Spleen (tissue), 13 donors: ENCODE results near the gene FGG. TPM values are rescaled to one million over a fixed set of nuclear protein-coding genes. Genes with fewer than 3 reads are reported as not detected.

Source experiments
- DNase-seq: peaks from one replicate; pipeline ENCODE4 v3.0.0-alpha.2; 2020
- H3K27ac ChIP-seq, 8 donors: fragments of 200-600 bp; sonication (generic) in 7 of 8; 1 replicate in 4 of 8; 2 replicates in 4 of 8; pipeline versions ENCODE4 v1.5.0 to v1.8.0; 2016 to 2021; ENCODE audit warnings: inconsistent platforms in 4 of 8, mild to moderate bottlenecking in 4 of 8, moderate library complexity in 1 of 8
- H3K27me3 ChIP-seq, 7 donors: fragments of 200-600 bp; sonication (generic) in 6 of 7; replicated peaks in 1 of 7; 1 replicate in 4 of 7; 2 replicates in 3 of 7; pipeline versions ENCODE4 v1.5.0 to v1.8.0; 2016 to 2021; ENCODE audit warnings: inconsistent platforms in 3 of 7, mild to moderate bottlenecking in 1 of 7
- H3K36me3 ChIP-seq, 6 donors: fragments of 200-600 bp; sonication (generic) in 5 of 6; 1 replicate in 4 of 6; 2 replicates in 2 of 6; pipeline versions ENCODE4 v1.5.0 to v1.8.0; 2016 to 2021; ENCODE audit warnings: inconsistent platforms in 2 of 6
- H3K4me1 ChIP-seq, 6 donors: fragments of 200-600 bp; sonication (generic) in 5 of 6; 1 replicate in 3 of 6; 2 replicates in 3 of 6; pipeline versions ENCODE4 v1.5.0 to v1.8.0; 2016 to 2021; ENCODE audit warnings: inconsistent platforms in 3 of 6
- H3K4me3 ChIP-seq, 8 donors: fragments of 200-600 bp; sonication (generic) in 7 of 8; 1 replicate in 4 of 8; 2 replicates in 4 of 8; pipeline versions ENCODE4 v1.5.0 to v1.8.0; 2016 to 2021; ENCODE audit warnings: inconsistent platforms in 4 of 8, mild to moderate bottlenecking in 4 of 8, moderate library complexity in 2 of 8
- H3K9me3 ChIP-seq, 8 donors: fragments of 200-600 bp; sonication (generic) in 7 of 8; 1 replicate in 4 of 8; 2 replicates in 4 of 8; pipeline versions ENCODE4 v1.5.0 to v1.8.0; 2016 to 2021; ENCODE audit warnings: inconsistent platforms in 4 of 8
- CTCF ChIP-seq, 11 experiments: fragments of 200-600 bp in 7 of 11; fragments of 450-650 bp in 4 of 11; sonication (generic) in 4 of 11; IDR thresholded peaks in 8 of 11; conservative IDR thresholded peaks in 3 of 11; 1 replicate in 7 of 11; 2 replicates in 4 of 11; pipeline versions ENCODE4 v1.4.0 to v1.8.0; 2016 to 2021; ENCODE audit warnings: antibody characterized with exemption in 11 of 11, inconsistent platforms in 4 of 11, mild to moderate bottlenecking in 1 of 11
- POLR2A ChIP-seq, 3 donors: fragments of 450-650 bp; IDR thresholded peaks; one replicate each; pipeline ENCODE4 v1.5.1; 2017; ENCODE audit warnings: antibody characterized with exemption in 3 of 3, mild to moderate bottlenecking in 1 of 3
- POLR2AphosphoS5 ChIP-seq, 3 donors: sonication (generic); formaldehyde crosslinking; IDR thresholded peaks; one replicate each; pipeline ENCODE4 v1.5.1; 2017; ENCODE audit warnings: antibody characterized with exemption in 3 of 3
- WGBS, 5 donors: extraction: QIAGEN DNeasy Blood & Tissue Kit in 3 of 5; methylation state at CpG; one replicate each; pipeline versions ENCODE4 v1.1.5 to v1.1.7; 2013 to 2018; 5-methylcytosine and 5-hydroxymethylcytosine counted together
- intact Hi-C: fragments of 100-400 bp; cut with DNase I; formaldehyde crosslinking; loops from one replicate; pipeline ENCODE4 v1.15.0; 2023; ENCODE audit warnings: low total_unique reads
- long read RNA-seq, 2 donors: transcript quantifications; one replicate each; lab custom pipeline, GENCODE V29; 2026
- polyA plus RNA-seq, 3 donors: library from polyadenylated mRNA; stranded (reverse); fragments of 200-250 nt; gene quantifications; one replicate each; pipeline ENCODE4 v1.2.1, GENCODE V29; 2013
- total RNA-seq, 7 donors: library from RNA; depleted of rRNA in 3 of 7; stranded (reverse); fragments of >200 nt in 3 of 7; fragmentation: NEBNext Ultra II Directional in 4 of 7; extraction: Animal tissue kit (Norgen Biotek cat#: 25700) in 4 of 7; gene quantifications; one replicate each; pipeline versions ENCODE4 v1.1.0 to v1.2.1, GENCODE V29; 2016 to 2021
- donor health status: healthy with polysubstance abuse.
- donor health status: DM: no; HTN: no; CAD: no; lungs with moderate emphysema.
- donor health status: DM: no; HTN: no; CAD: no.
- donor health status: Bipolar disorder and iron deficiency.
- donor health status: healthy.
- donor health status: DM: no; HTN: no; CAD: no.
- donor health status: DM: yes; HTN: yes; CAD: no.

Gene FGG
- 1 to 10 TPM in 1 of 7 donors, not detected in 6; 1.8 TPM for total RNA-seq
- polyA plus RNA-seq: under 1 TPM; 0.06 to 0.59 (median 0.11) TPM
- long read RNA-seq, donor 1: 0 reads
- long read RNA-seq, donor 2: 0 reads

- TF ChIP-seq POLR2A (IDR thresholded peaks at IDR 0.05): no peak
- no peak for TF ChIP-seq CTCF (IDR thresholded peaks at IDR 0.05 in 8 of 11, conservative IDR thresholded peaks at IDR 0.05 in 3 of 11)
- no peak for TF ChIP-seq POLR2AphosphoS5 (IDR thresholded peaks at IDR 0.05)
- Histone ChIP-seq H3K36me3 (no peaks in the 10 kb centered on the region), H3K4me1 (peaks cover 0 to 10% (median 2%) of the 10 kb centered on the region in 6 donors), H3K27ac (no peak within 1 kb of the TSS), H3K27me3 (peaks cover 0 to 6% (median 0%) of the 10 kb centered on the region in 7 donors), H3K9me3 (no peaks in the 10 kb centered on the region), H3K4me3 (no peak within 1 kb of the TSS)
- WGBS, 5 donors: 69 to 86% (median 76%) methylated on average over 7 of the region's 7 CpGs
- DNase-seq: no peak
- intact Hi-C loops: no loop called here
Measured at GRCh38 chr4:154612472-154613414, at the start of gene FGG. FGG (minus strand) TSS chr4:154612656; CDS start chr4:154612609, 47 bp downstream.

DNA sequence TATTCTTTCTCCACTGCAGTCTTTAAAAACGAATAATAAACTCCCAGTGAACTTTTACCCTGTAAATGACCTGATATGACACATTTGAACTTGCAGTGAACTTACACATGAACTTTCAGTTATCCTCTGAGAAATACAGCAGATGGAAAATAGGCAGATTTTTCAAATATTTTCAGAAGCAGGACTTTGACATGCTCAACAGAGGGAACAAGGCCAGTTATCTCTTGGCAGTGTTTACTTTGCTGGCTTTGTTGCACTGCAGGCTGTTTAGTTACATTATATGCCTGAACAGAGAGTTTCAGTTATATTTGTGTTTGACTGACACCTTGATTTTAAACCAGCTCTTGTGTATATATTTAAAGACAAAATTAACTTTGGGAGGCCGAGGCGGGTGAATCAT, 47.6 kb upstream of the FGG start:
- Histone ChIP-seq H3K27ac (no peak overlapping the region), H3K4me3 (no peak overlapping the region), H3K9me3 (no peaks in the 10 kb centered on the region), H3K27me3 (peaks cover 0 to 14% (median 0%) of the 10 kb centered on the region in 7 donors), H3K4me1 (no peaks in the 10 kb centered on the region), H3K36me3 (no peaks in the 10 kb centered on the region)
- no peak for DNase-seq
- TF ChIP-seq CTCF (IDR thresholded peaks at IDR 0.05 in 8 of 11, conservative IDR thresholded peaks at IDR 0.05 in 3 of 11): no peak
- no peak for TF ChIP-seq POLR2A (IDR thresholded peaks at IDR 0.05)
- no peak for TF ChIP-seq POLR2AphosphoS5 (IDR thresholded peaks at IDR 0.05)
- 60 to 87% (median 70%) methylated on average over 3 of the region's 3 CpGs for WGBS, 5 donors
- intact Hi-C loops: no loop called here

DNA sequence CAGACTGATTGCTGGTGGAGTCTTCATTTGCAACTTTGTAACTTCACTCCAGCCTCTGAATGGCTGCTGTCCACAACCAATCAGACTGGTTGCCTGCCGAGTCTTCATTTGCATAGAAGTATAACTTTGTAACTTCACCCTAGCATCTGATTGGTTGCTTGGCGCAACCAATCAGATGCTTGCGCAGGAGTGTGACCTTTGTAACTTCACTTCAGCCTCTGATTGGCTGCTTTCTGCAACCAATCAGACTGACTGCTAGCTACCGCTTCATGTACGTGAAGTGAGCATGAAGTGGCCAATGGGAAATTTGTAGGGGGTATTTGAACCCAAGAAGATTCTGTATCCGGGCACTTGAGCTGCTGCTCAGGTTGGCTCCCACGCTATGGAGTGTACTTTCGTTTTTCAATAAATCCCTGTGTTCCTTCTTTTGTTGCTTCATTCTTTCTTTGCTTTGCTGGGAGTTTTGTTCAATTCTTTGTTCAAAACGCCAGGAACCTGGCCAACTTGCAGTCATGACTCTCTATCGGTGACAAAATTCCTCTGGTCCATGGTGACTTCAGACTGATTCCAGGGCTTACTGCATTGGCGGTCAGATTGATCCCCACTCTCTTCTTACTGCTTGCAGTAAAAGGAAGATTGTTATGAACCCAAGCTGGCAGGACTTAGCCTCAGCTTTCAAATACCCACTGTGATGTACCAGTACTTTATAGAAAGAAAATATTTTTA, 46.4 kb upstream of the FGG start:
- WGBS, 5 donors: 85 to 90% (median 88%) methylated on average over 11 of the region's 11 CpGs
- Histone ChIP-seq H3K4me3 (no peak overlapping the region), H3K36me3 (no peaks in the 10 kb centered on the region), H3K9me3 (no peaks in the 10 kb centered on the region), H3K4me1 (no peaks in the 10 kb centered on the region), H3K27ac (no peak overlapping the region), H3K27me3 (peaks cover 0 to 8% (median 0%) of the 10 kb centered on the region in 7 donors)
- no peak for DNase-seq
- TF ChIP-seq POLR2A (IDR thresholded peaks at IDR 0.05) (no peak), CTCF (IDR thresholded peaks at IDR 0.05 in 8 of 11, conservative IDR thresholded peaks at IDR 0.05 in 3 of 11) (no peak), POLR2AphosphoS5 (IDR thresholded peaks at IDR 0.05) (no peak)
- intact Hi-C loops: no loop called here
